DMS114 treated with DMSO at 0.1 percent for 48 hours (cell line): ENCODE data around the gene RGS14.
A peak's percentile ranks its signal among the peaks of the same experiment; 100 is the strongest.
"Not testable (repeated sequence)": the region's sequence is repeated elsewhere in the genome, so short reads cannot be mapped to it uniquely, and the experiment has no call there.

ENCODE experiments used
- DNase-seq: peaks from one replicate; lab custom pipeline; 2025; ENCODE audit not compliant: unreplicated experiment; lab: John Stamatoyannopoulos, UW

Gene RGS14

GRCh38 chr5:177327539-177328522 lies 29.9 kb upstream of the RGS14 start:
- no peak for DNase-seq

GRCh38 chr5:177328545-177329231 lies 29.0 kb upstream of the RGS14 start:
- no peak for DNase-seq

GRCh38 chr5:177329883-177330282 lies 27.8 kb upstream of the RGS14 start:
- DNase-seq, result no peak

DNA sequence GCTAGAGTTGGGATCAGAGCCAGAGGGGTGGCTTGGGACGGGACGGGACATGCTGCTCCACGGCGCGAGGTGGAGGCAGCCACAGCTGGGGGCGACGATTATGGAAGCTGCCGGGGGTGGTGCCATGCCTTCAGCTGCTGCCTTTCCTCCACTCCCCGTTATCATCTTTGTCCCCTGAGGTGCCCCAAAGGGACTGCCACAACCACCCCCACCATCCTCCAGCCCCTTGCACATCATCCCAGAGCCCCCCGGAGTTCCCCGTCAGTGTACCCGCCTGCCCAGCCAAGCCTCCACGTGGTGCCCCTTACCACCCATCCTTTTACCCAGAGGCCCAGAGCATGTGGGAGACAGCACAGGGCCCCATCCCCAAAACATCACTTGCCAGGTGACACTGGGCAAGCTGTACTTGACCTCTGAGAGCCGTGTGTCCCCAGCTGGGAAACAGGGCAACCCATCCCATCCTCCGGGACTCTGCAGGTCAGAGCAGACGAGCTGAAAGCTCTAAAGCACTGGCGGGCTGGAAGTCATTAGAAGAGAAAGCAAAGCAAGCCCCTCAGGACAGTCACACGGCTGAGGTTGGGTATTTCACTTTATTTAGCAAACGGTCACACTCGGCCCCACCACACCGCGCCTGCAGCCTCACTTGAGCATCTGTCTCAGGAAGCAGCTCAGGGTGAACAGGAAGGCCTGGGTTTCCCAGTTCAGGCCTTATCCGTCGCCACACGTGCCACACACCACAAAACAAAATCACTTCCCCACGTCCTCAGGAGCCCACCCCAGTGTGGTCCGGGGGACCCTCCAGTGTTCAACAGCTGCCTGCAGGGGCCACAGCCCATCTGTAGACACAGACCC lies 26.5 kb upstream of the RGS14 start:
- no peak for DNase-seq

DNA sequence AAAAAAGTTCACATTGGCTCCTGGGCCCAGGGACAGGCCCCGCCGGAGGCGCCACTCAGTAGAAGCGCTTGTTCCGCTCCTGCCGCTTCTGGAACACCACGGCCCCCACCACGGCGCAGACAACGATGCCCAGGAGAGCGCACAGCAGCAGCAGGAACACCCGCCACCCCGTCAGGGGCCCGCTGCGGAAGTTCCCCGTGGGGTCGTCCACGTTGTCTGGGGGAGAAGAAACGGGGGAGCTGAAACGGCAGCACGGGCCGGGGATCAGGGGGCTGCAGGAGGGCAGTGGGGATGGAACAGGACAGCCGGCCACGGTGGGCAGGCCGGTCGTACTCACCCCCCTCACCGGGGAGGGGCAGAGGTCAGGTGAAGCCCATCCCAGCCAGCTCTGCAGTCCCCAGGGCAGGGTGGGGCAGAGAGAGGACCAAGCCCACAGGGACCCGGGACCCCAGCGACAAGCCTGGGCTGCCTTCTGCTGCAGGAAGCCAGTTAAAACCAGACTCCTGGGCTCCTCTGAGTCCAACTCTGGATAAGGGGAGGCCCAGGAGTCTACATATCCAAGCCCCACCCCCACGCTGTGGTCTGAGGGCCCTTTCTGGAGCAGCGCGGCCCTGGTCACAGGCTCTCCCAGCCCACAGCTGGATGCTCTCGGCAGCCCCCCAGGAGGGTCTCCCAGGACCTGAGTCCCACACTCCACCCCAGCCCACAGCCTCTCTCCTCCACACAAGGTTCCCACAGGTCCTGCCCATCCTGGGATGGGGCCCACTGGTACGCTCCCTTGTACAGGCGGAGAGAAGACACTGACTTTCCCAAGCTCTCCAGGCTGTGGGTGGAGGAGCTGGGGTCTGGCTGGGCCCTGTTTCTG lies 25.5 kb upstream of the RGS14 start:
- no peak for DNase-seq

DNA sequence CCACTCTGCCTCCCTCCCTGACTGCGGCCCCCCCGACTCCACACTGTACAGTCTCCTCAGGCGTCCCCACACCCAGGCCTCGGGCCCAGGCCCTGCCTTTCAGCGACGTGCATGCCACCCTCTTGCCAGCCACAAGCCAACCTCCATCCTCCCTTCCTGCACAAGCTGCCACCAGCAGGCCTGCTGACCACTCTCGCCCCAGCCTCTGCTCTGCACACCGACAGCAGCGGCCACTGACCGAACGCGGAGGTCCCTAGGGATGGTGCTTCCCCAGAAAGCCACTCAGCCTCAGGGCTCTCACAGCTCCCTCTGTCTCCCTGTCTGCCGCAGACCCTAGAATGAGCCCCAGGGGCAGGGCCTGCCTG lies 24.8 kb upstream of the RGS14 start:
- no peak for DNase-seq

- DNase-seq, result no peak
Measured at GRCh38 chr5:177333420-177334154, 24.1 kb upstream of the RGS14 start.

GRCh38 chr5:177334155-177334551 lies 23.6 kb upstream of the RGS14 start:
- no peak for DNase-seq

DNA sequence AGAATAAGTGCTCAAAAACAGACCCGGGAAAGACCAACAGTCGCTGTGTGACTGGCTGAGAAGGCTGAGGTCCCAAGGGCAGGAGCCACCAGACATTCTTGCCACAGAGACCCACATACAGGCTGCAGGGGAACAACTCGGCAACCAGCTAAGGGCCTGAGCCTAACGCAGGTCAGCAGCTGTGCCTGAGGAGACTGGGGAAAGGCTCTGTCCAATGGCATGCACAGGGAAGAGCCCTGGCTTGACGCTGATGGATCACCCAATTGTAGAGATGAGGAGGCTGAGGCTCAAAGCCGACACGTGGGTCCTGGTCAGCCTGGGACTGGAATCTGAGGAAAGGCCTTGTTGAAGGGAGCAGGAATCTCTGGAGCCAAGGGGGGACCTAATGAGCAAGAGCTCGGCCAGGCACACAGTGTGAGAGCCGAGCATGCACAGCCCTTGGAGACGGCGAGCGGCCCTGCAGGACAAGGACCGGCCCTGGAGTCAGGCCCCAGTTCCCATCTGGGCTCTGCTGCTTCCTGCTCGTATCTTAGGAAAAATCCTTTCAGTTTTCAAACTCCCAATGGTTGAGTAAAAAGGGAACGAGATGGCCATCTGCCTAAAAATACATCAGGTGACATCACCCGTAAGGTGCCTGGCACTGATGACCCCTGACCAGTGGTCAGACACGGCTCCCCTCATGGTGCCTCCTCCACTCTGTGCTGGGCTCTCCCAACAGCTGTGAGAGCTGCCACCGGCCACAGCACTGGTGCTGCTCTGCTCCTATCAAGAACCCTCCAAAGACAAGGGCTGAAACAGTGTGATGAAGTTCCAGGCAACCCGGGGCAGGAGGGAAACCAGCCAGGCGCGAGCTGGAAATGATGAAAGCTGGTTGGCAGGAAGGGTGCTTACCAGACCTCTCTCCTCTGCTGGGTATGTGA lies 22.7 kb upstream of the RGS14 start:
- DNase-seq, result no peak

GRCh38 chr5:177335701-177336065 lies 22.0 kb upstream of the RGS14 start:
- DNase-seq, result no peak

- peak; percentile 26 for DNase-seq
Measured at GRCh38 chr5:177336112-177336511, 21.6 kb upstream of the RGS14 start.

DNA sequence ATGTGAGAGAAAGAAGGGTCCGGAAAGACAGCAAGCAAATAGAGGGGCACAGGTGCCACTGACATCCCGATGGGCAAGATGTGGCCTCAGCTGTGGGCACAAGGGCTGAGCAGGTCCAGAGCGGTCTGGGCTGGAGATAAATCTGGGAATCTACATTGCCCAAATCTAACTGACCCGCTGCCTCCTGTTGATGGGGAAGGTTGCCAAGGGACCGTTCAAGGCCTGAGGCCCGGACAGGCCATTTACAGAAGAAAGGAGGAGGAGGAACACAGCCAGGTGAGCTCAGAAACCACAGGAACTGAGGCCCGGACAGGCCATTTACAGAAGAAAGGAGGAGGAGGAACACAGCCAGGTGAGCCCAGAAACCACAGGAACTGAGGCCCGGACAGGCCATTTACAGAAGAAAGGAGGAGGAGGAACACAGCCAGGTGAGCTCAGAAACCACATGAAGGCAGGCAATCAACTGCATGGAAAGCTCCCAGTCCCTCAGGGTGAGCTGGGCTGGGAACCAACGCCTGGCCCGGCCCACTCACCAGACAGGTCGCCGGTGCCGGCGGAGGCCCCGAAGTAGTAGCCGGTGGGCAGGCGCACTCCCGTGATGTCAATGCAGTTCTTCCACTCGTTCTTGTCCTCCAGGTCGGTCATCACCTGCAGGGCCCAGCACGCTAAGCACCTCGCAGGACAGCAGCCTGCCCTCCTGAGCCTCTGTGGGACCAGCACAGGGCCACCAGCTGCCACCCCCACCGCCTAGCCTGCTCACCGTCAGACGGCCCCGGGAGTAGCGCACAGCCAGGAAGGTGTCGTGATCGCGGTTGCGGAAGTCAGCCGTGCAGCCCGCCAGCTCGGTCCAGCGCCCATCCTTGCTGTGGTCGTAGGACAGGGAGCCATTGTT lies 20.9 kb upstream of the RGS14 start:
- no peak for DNase-seq

- DNase-seq, result no peak
Measured at GRCh38 chr5:177338251-177339106, 19.2 kb upstream of the RGS14 start.

- no peak for DNase-seq
Measured at GRCh38 chr5:177339107-177339638, 18.6 kb upstream of the RGS14 start.

DNA sequence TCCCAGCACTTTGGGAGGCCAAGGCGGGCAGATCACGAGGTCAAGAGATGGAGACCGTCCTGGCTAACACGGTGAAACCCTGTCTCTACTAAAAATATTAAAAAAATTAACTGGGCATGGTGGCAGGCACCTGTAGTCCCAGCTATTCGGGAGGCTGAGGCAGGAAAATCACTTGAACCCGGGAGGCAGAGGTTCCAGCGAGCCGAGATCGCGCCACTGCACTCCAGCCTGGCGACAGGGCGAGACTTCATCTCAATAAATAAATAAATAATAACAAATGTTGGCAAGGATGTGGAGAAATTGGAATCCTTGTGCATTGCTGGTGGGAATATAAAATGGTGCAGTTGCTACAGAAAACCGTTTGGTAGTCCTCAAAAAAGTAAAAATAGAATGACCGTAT lies 14.7 kb upstream of the RGS14 start:
- not testable (repeated sequence) for DNase-seq

DNA sequence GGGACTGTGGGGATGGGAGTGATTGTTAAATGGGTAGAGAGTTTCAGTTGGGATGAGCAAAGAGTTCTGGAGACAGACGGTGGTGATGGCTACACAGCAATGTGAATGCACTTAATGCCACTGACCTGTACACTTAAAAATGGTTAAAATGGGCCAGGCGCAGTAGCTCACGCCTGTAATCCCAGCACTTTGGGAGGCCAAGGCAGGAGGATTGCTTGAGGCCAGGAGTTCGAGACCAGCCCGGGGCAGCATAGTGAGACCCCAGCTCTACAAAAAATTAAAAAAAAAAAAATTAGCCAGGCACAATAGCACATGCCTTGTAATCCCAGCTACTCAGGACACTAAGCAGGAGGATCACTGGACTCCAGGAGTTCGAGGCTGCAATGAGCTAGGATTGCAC lies 13.9 kb upstream of the RGS14 start:
- no peak for DNase-seq

- no peak for DNase-seq
Measured at GRCh38 chr5:177344891-177345290, 12.8 kb upstream of the RGS14 start.
